Endothelial cell of umbilical vein (primary cell): Measurements from ENCODE around the gene ZMIZ1. TPM values are rescaled to one million over a fixed set of nuclear protein-coding genes. Genes with fewer than 3 reads are reported as not detected.

ENCODE experiments used
- BruUV-seq: library from RNA; stranded (reverse); fragments of 400-500 nt; replicated peaks from 2 replicates; lab custom pipeline; 2021; lab: Mats Ljungman, UMichigan
- CTCF ChIA-PET: fragments of 300-600, 350-600 bp; sonication (Branson Sonifier 250); formaldehyde crosslinking; loops from one replicate; lab custom pipeline; 2021; ENCODE audit warnings: antibody characterized with exemption, inconsistent platforms; lab: Charles Lee
- POLR2A ChIA-PET: fragments of 300-600, 350-600 bp; sonication (Branson Sonifier 250); formaldehyde crosslinking; loops from one replicate; lab custom pipeline; 2021; ENCODE audit warnings: antibody characterized with exemption, inconsistent platforms; lab: Charles Lee
- DNase-seq: peaks from one replicate; pipeline ENCODE4 v3.0.0-alpha.2; 2011; ENCODE audit warnings: low read depth, low spot score
- FAIRE-seq: peaks from 2 replicates; lab custom pipeline; 2011; peaks lifted over from hg19 to GRCh38; lab: Jason Lieb, UNC
- H2AFZ ChIP-seq: 2 replicates; pipeline ENCODE4 v1.6.0; 2012; ENCODE audit warnings: low read depth, low read length, control low read depth, inconsistent platforms
- H3K27ac ChIP-seq: 2 replicates; pipeline ENCODE4 v1.5.1; 2011; ENCODE audit warnings: low read depth, mild to moderate bottlenecking, control low read depth, low read length, moderate library complexity; ENCODE audit not compliant: insufficient read depth
- H3K27me3 ChIP-seq, 2 experiments: 2 replicates each; pipeline versions ENCODE4 v1.6.0 to v1.6.1; 2011; ENCODE audit warnings: low read length in 2 of 2, mixed read lengths in 1 of 2; ENCODE audit not compliant: control insufficient read depth in 2 of 2, insufficient read depth in 2 of 2
- H3K36me3 ChIP-seq, 2 experiments: 2 replicates in 1 of 2; 3 replicates in 1 of 2; pipeline ENCODE4 v1.5.1; 2011; ENCODE audit warnings: low read length in 2 of 2, mild to moderate bottlenecking in 1 of 2, moderate library complexity in 1 of 2; ENCODE audit not compliant: control insufficient read depth in 2 of 2, insufficient read depth in 2 of 2; ENCODE audit errors: extremely low read depth in 1 of 2
- H3K4me1 ChIP-seq: 3 replicates; pipeline ENCODE4 v1.5.1; 2011; ENCODE audit warnings: mild to moderate bottlenecking, low read length; ENCODE audit not compliant: control insufficient read depth, insufficient read depth; ENCODE audit errors: extremely low read depth
- H3K4me2 ChIP-seq: 2 replicates; pipeline ENCODE4 v1.6.1; 2011; ENCODE audit warnings: low read length, control low read depth, mixed read lengths; ENCODE audit not compliant: insufficient read depth
- H3K4me3 ChIP-seq, 3 experiments: fragments of 200-600 bp in 1 of 3; sonication (generic), shearing (Covaris generic) in 1 of 3; replicated peaks in 1 of 3; 2 replicates each; pipeline ENCODE4 v1.5.1; 2011 to 2016; ENCODE audit warnings: control low read depth in 3 of 3, low read length in 3 of 3, mild to moderate bottlenecking in 2 of 3, inconsistent platforms in 1 of 3, low read depth in 1 of 3, moderate library complexity in 1 of 3; ENCODE audit not compliant: insufficient read depth in 1 of 3
- H3K79me2 ChIP-seq: 2 replicates; pipeline ENCODE4 v1.6.0; 2012; ENCODE audit warnings: low read length, inconsistent platforms; ENCODE audit not compliant: control insufficient read depth, insufficient read depth
- H3K9ac ChIP-seq: replicated peaks from 2 replicates; pipeline ENCODE3; 2011; ENCODE audit warnings: low read length, control low read depth; ENCODE audit not compliant: insufficient read depth; ENCODE audit errors: extremely low read depth
- H3K9me1 ChIP-seq: replicated peaks from 3 replicates; pipeline ENCODE4 v1.6.0; 2011; ENCODE audit warnings: mild to moderate bottlenecking, low read length; ENCODE audit not compliant: control insufficient read depth, insufficient read depth; ENCODE audit errors: extremely low read depth
- H3K9me3 ChIP-seq: replicated peaks from 2 replicates; pipeline ENCODE4 v1.5.1; 2012; ENCODE audit warnings: low read length, inconsistent platforms; ENCODE audit not compliant: control insufficient read depth, insufficient read depth
- H4K20me1 ChIP-seq: replicated peaks from 2 replicates; pipeline ENCODE3; 2011; ENCODE audit warnings: mild to moderate bottlenecking, low read length; ENCODE audit not compliant: control insufficient read depth, insufficient read depth; ENCODE audit errors: extremely low read depth
- EZH2 ChIP-seq: IDR thresholded peaks from 2 replicates; pipeline ENCODE4 v1.6.1; 2012; ENCODE audit warnings: borderline replicate concordance, low read depth, mild to moderate bottlenecking, moderate library complexity, low read length, inconsistent platforms; ENCODE audit not compliant: severe bottlenecking
- FOS ChIP-seq: IDR thresholded peaks from 2 replicates; pipeline ENCODE4 v1.6.1; 2011; ENCODE audit warnings: mild to moderate bottlenecking, low read length, moderate library complexity, borderline replicate concordance; ENCODE audit not compliant: insufficient read depth
- GATA2 ChIP-seq: IDR thresholded peaks from 2 replicates; pipeline ENCODE4 v1.7.0; 2011; ENCODE audit warnings: low read depth, mild to moderate bottlenecking, moderate library complexity, mixed read lengths, low read length; ENCODE audit not compliant: insufficient read length, insufficient read depth
- JUN ChIP-seq: IDR thresholded peaks from 2 replicates; pipeline ENCODE4 v1.6.1; 2011; ENCODE audit warnings: borderline replicate concordance, low read depth; ENCODE audit not compliant: insufficient read length, insufficient read depth
- MYC ChIP-seq: IDR thresholded peaks from one replicate; pipeline ENCODE4 v1.6.1; 2011; ENCODE audit warnings: mild to moderate bottlenecking, low read depth, low read length
- POLR2A ChIP-seq: IDR thresholded peaks from 2 replicates; pipeline ENCODE4 v1.6.1; 2012; ENCODE audit warnings: low read depth, mild to moderate bottlenecking, control low read depth, low read length
- POLR2AphosphoS5 ChIP-seq: IDR thresholded peaks from 2 replicates; pipeline ENCODE4 v1.6.1; 2012; ENCODE audit warnings: low read depth, mild to moderate bottlenecking, control low read depth, low read length, moderate library complexity; ENCODE audit not compliant: insufficient read depth
- dilution Hi-C: fragments of 300-500 bp; cut with MboI; formaldehyde crosslinking; loops from one replicate; pipeline ENCODE4 v1.15.0; 2019; ENCODE audit warnings: low sequenced_read_pairs; ENCODE audit not compliant: extremely low pct_ligation_motif_present
- intact Hi-C: fragments of 100-400 bp; cut with micrococcal nuclease; formaldehyde crosslinking; loops from one replicate; pipeline ENCODE4 v1.10.0; 2022
- polyA plus RNA-seq, 4 experiments: library from polyadenylated mRNA; depleted of rRNA in 3 of 4; stranded (reverse) in 3 of 4; unstranded in 1 of 4; fragments of >200 nt; gene quantifications; 2 replicates each; pipeline versions ENCODE4 v1.2.1 to v1.2.3, GENCODE V29; 2011 to 2012; ENCODE audit warnings: missing spikeins in 1 of 4
- total RNA-seq: library from RNA; stranded (reverse); gene quantifications from 2 replicates; pipeline ENCODE4 v1.2.3, GENCODE V29; 2021
- TF ChIP-seq, protein P1 (sequence below), 2 donors: IDR thresholded peaks; 1 replicate in 1 of 2; 2 replicates in 1 of 2; pipeline ENCODE4 v1.5.1; 2011; ENCODE audit warnings: low read length in 2 of 2, mild to moderate bottlenecking in 2 of 2, moderate library complexity in 2 of 2, control low read depth in 1 of 2, inconsistent platforms in 1 of 2, low read depth in 1 of 2; ENCODE audit not compliant: insufficient read depth in 1 of 2; ENCODE audit errors: extremely low read depth in 1 of 2
- TF ChIP-seq, protein P2 (sequence below): IDR thresholded peaks from 2 replicates; pipeline ENCODE4 v1.6.1; 2011; ENCODE audit not compliant: insufficient read depth, insufficient read length

ZMIZ1 gene
- total and polyA plus RNA-seq, 2 donors (not counting 3 experiments of a cell fraction or from before 2014, with no cell fraction given): 12.5 to 46.7 TPM

DNA sequence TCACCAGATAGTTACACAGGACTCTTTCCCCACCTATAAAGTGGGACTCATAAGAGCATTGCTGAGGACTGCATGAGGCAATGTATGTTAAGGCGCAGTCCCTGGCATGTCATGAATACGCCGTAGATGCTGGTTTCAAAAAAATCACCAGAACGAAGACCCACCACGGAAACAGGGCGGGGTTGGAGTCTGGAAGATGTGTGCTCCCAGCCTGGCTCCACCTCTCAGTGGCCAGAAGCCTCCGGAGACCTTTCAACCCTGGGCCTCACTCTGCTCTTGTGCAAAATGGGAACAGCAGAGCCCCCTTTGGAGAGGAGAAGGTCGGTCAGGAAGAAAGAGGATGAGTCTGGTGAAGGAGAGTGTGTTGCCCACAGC is 12.4 kb upstream of the ZMIZ1 start:
- dilution Hi-C loops: no loop called here

More for the DNA sequence above, 12.4 kb upstream of the ZMIZ1 start:
- intact Hi-C loops: no loop called here
- H3K9me3 ChIP-seq: no peaks in the 10 kb centered on the region
- no peaks in the 10 kb centered on the region for H3K36me3 ChIP-seq
- ChIA-PET POLR2A (no interaction called here), CTCF (no interaction called here)
- no peak overlapping the region for H3K4me2 ChIP-seq
- no peaks in the 10 kb centered on the region for H3K9me1 ChIP-seq
- TF ChIP-seq POLR2A: no peak
- TF ChIP-seq POLR2AphosphoS5: no peak
- no peak for TF ChIP-seq EZH2
- no peak for TF ChIP-seq JUN
- TF ChIP-seq FOS: no peak
- TF ChIP-seq, protein P1, sequence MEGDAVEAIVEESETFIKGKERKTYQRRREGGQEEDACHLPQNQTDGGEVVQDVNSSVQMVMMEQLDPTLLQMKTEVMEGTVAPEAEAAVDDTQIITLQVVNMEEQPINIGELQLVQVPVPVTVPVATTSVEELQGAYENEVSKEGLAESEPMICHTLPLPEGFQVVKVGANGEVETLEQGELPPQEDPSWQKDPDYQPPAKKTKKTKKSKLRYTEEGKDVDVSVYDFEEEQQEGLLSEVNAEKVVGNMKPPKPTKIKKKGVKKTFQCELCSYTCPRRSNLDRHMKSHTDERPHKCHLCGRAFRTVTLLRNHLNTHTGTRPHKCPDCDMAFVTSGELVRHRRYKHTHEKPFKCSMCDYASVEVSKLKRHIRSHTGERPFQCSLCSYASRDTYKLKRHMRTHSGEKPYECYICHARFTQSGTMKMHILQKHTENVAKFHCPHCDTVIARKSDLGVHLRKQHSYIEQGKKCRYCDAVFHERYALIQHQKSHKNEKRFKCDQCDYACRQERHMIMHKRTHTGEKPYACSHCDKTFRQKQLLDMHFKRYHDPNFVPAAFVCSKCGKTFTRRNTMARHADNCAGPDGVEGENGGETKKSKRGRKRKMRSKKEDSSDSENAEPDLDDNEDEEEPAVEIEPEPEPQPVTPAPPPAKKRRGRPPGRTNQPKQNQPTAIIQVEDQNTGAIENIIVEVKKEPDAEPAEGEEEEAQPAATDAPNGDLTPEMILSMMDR (IDR thresholded peaks at IDR 0.05; ENCODE audit: extremely low read depth in 1 of 2, insufficient read depth in 1 of 2, low read depth in 1 of 2, low read length in 2 of 2): no peak
- TF ChIP-seq MYC: no peak
- TF ChIP-seq, protein P2, sequence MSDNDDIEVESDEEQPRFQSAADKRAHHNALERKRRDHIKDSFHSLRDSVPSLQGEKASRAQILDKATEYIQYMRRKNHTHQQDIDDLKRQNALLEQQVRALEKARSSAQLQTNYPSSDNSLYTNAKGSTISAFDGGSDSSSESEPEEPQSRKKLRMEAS: no peak
- TF ChIP-seq GATA2: no peak
- no peak overlapping the region for H3K9ac ChIP-seq
- no peaks in the 10 kb centered on the region for H3K27me3 ChIP-seq
- no TSS peak for BruUV-seq
- DNase-seq (no peak), FAIRE-seq (no peak)
- H3K4me3 ChIP-seq: no peak overlapping the region
- H3K27ac ChIP-seq: no peak overlapping the region
- H3K79me2 ChIP-seq: no peaks in the 10 kb centered on the region
- H2AFZ ChIP-seq: no peak overlapping the region
- H4K20me1 ChIP-seq: no peaks in the 10 kb centered on the region
- no peaks in the 10 kb centered on the region for H3K4me1 ChIP-seq
